ENCODE data around the gene PDCD7. TPM values are rescaled to one million over a fixed set of nuclear protein-coding genes. Genes with fewer than 3 reads are reported as not detected.
"Not testable (repeated sequence)": the region's sequence is repeated elsewhere in the genome, so short reads cannot be mapped to it uniquely, and the experiment has no call there.

PDCD7 gene
- total RNA-seq, 1 donor from 2014 or later = 11.6 TPM

- no peak for DNase-seq (ENCODE audit: low spot score)
Measured at GRCh38 chr15:65091946-65092770, 41.5 kb downstream of the PDCD7 start.

GRCh38 chr15:65089206-65089824 is 44.3 kb downstream of the PDCD7 start:
- DNase-seq (ENCODE audit: low spot score) = no peak

- no peak for DNase-seq (ENCODE audit: low spot score)
Measured at GRCh38 chr15:65088643-65089021, 45.0 kb downstream of the PDCD7 start.

- DNase-seq (ENCODE audit: low spot score) = peak; percentile 62
Measured at GRCh38 chr15:65087873-65088642, 45.5 kb downstream of the PDCD7 start.

- DNase-seq (ENCODE audit: low spot score) = no peak
Measured at GRCh38 chr15:65087411-65087810, 46.2 kb downstream of the PDCD7 start.

- DNase-seq (ENCODE audit: low spot score) = no peak
Measured at GRCh38 chr15:65086680-65087111, 46.9 kb downstream of the PDCD7 start.

GRCh38 chr15:65085990-65086679 is 47.5 kb downstream of the PDCD7 start:
- DNase-seq (ENCODE audit: low spot score) = no peak

GRCh38 chr15:65085207-65085753 is 48.3 kb downstream of the PDCD7 start:
- DNase-seq (ENCODE audit: low spot score) = no peak

GRCh38 chr15:65084500-65085206 is 49.0 kb downstream of the PDCD7 start:
- DNase-seq (ENCODE audit: low spot score) = no peak

- DNase-seq (ENCODE audit: low spot score) = no peak
Measured at GRCh38 chr15:65083262-65083701, 50.3 kb downstream of the PDCD7 start.

GRCh38 chr15:65082303-65082953 is 51.2 kb downstream of the PDCD7 start:
- no peak for DNase-seq (ENCODE audit: low spot score)

GRCh38 chr15:65081758-65082157 is 51.9 kb downstream of the PDCD7 start:
- DNase-seq (ENCODE audit: low spot score) = no peak

- DNase-seq (ENCODE audit: low spot score) = no peak
Measured at GRCh38 chr15:65081270-65081669, 52.3 kb downstream of the PDCD7 start.

- no peak for DNase-seq (ENCODE audit: low spot score)
Measured at GRCh38 chr15:65079580-65079979, 54.0 kb downstream of the PDCD7 start.

- DNase-seq (ENCODE audit: low spot score) = no peak
Measured at GRCh38 chr15:65077981-65078352, 55.6 kb downstream of the PDCD7 start.

- no peak for DNase-seq (ENCODE audit: low spot score)
Measured at GRCh38 chr15:65077291-65077980, 56.2 kb downstream of the PDCD7 start.

- no peak for DNase-seq (ENCODE audit: low spot score)
Measured at GRCh38 chr15:65076486-65077290, 56.9 kb downstream of the PDCD7 start, which contains the start of gene KBTBD13. KBTBD13 (plus strand) TSS chr15:65076746; CDS start chr15:65076816, 70 bp downstream.

- DNase-seq (ENCODE audit: low spot score) = not testable (repeated sequence)
Measured at GRCh38 chr15:65075607-65076395, 57.8 kb downstream of the PDCD7 start.

Data from umbilical cord (tissue), 2 donors.